Upper lobe of right lung (tissue), 1 donor: ENCODE data around the gene ZNF552. TPM values are rescaled to one million over a fixed set of nuclear protein-coding genes. Genes with fewer than 3 reads are reported as not detected.
"Not testable (repeated sequence)": the region's sequence is repeated elsewhere in the genome, so short reads cannot be mapped to it uniquely, and the experiment has no call there.

Source experiments
- ATAC-seq: fragments of 200-7000 bp; cut with Tn5 transposase; one replicate; pipeline ENCODE4 v1.9.1; 2020; ENCODE audit warnings: mild to moderate bottlenecking, moderate library complexity
- DNase-seq: peaks from one replicate; pipeline ENCODE4 v3.0.0-alpha.2; 2020
- H3K27ac ChIP-seq: fragments of 200-600 bp; one replicate; pipeline ENCODE4 v1.8.0; 2022
- H3K27me3 ChIP-seq: fragments of 200-600 bp; one replicate; pipeline ENCODE4 v1.8.0; 2022; ENCODE audit warnings: mild to moderate bottlenecking
- H3K36me3 ChIP-seq: fragments of 200-600 bp; one replicate; pipeline ENCODE4 v1.8.0; 2022
- H3K4me1 ChIP-seq: fragments of 200-600 bp; one replicate; pipeline ENCODE4 v1.8.0; 2022
- H3K4me3 ChIP-seq: fragments of 200-600 bp; one replicate; pipeline ENCODE4 v1.8.0; 2022; ENCODE audit warnings: mild to moderate bottlenecking
- H3K9me3 ChIP-seq: fragments of 200-600 bp; one replicate; pipeline ENCODE4 v1.8.0; 2022
- intact Hi-C: fragments of 100-400 bp; cut with DNase I; formaldehyde crosslinking; loops from one replicate; pipeline ENCODE4 v1.11.0; 2022
- long read RNA-seq: library from polyadenylated mRNA; unstranded; transcript quantifications from one replicate; pipeline ENCODE4 v2.0.0, GENCODE V29; 2021
- total RNA-seq: library from RNA; stranded (reverse); fragmentation: NEBNext Ultra II Directional; extraction: Animal tissue kit (Norgen Biotek cat#: 25700); gene quantifications from one replicate; pipeline ENCODE4 v1.2.1, GENCODE V29; 2021
- TF ChIP-seq, protein P1 (sequence below): fragments of 200-600 bp; IDR thresholded peaks from one replicate; pipeline ENCODE4 v1.8.0; 2022; ENCODE audit warnings: antibody characterized with exemption
- donor health status: DM: no; HTN: yes; CAD: no; lungs with severe emphysema.

The ZNF552 gene
- 10.9 TPM for total RNA-seq
- long read RNA-seq, partial matches to known transcripts, result 0 of 10 reads
- long read RNA-seq, other reads (novel, unspliced or antisense), result 5 of 10 reads

DNA sequence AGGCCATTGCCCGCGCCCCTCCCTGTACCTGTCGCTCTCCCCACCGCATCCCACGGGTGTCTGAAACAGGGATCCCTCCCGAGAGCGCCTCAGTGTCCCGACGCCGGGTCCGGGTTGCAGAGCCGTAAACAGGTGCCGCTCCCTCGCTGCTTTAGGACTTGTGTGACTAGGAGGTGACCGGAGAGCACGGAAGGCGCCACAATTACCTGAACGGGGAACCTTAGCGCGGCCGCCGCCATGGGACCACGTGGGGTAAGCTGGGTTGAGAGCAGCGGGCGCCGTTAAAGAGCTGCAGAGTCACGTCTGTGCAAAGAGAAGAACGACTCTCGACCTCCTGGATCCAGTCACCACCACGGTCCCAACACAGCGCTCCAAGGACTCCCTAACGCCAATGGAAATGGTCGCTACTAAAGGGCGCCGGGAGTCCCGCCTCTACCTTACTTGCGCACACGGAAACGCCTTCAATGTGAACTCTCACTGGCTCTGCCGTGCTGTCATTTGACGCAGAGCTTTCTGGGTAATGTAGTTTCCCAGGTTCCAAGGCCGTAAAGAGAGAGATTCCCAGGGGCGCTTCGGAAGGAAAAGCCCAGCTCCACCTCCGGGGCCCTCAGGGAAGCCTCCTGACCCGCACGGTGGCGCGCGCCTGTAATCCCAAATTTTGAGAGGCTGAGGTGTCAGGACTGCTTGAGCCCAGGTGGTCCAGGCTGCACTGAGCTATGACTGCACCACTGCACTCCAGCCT lies at the start of gene ZNF552:
Gene ZNF552 (minus strand): TSS at position 409 of the 742 bp plus-strand sequence. CDS start 170 bp downstream, at position 239.
- Histone ChIP-seq H3K27ac (peak within 1 kb of the TSS; percentile 88), H3K9me3 (no peaks in the 10 kb centered on the region), H3K27me3 (no peaks in the 10 kb centered on the region), H3K4me1 (peaks cover 16% of the 10 kb centered on the region), H3K4me3 (peak within 1 kb of the TSS; percentile 85), H3K36me3 (peaks cover 7% of the 10 kb centered on the region)
- DNase-seq (peak; percentile 90), ATAC-seq (peak; percentile 95)
- TF ChIP-seq, protein P1, sequence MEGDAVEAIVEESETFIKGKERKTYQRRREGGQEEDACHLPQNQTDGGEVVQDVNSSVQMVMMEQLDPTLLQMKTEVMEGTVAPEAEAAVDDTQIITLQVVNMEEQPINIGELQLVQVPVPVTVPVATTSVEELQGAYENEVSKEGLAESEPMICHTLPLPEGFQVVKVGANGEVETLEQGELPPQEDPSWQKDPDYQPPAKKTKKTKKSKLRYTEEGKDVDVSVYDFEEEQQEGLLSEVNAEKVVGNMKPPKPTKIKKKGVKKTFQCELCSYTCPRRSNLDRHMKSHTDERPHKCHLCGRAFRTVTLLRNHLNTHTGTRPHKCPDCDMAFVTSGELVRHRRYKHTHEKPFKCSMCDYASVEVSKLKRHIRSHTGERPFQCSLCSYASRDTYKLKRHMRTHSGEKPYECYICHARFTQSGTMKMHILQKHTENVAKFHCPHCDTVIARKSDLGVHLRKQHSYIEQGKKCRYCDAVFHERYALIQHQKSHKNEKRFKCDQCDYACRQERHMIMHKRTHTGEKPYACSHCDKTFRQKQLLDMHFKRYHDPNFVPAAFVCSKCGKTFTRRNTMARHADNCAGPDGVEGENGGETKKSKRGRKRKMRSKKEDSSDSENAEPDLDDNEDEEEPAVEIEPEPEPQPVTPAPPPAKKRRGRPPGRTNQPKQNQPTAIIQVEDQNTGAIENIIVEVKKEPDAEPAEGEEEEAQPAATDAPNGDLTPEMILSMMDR, result peak; percentile 6
- intact Hi-C loops, result no loop called here

GRCh38 chr19:57862351-57862750 lies 47.6 kb upstream of the ZNF552 start:
- H3K9me3 ChIP-seq, DNase-seq, H3K27me3 ChIP-seq, intact Hi-C loops, H3K4me3 ChIP-seq, H3K27ac ChIP-seq, H3K4me1 ChIP-seq, ATAC-seq: not testable (repeated sequence)
- peaks cover 86% of the 10 kb centered on the region for H3K36me3 ChIP-seq

- H3K27me3 ChIP-seq, DNase-seq, H3K27ac ChIP-seq, intact Hi-C loops, H3K4me3 ChIP-seq, H3K4me1 ChIP-seq, ATAC-seq, H3K9me3 ChIP-seq: not testable (repeated sequence)
- H3K36me3 ChIP-seq, result peaks cover 23% of the 10 kb centered on the region
Observed at GRCh38 chr19:57854117-57854516, 39.4 kb upstream of the ZNF552 start.

- H3K27me3 ChIP-seq, H3K4me3 ChIP-seq, H3K36me3 ChIP-seq, H3K27ac ChIP-seq, ATAC-seq, intact Hi-C loops, H3K9me3 ChIP-seq, DNase-seq, H3K4me1 ChIP-seq: not testable (repeated sequence)
Observed at GRCh38 chr19:57851812-57852603, 37.3 kb upstream of the ZNF552 start.

DNA sequence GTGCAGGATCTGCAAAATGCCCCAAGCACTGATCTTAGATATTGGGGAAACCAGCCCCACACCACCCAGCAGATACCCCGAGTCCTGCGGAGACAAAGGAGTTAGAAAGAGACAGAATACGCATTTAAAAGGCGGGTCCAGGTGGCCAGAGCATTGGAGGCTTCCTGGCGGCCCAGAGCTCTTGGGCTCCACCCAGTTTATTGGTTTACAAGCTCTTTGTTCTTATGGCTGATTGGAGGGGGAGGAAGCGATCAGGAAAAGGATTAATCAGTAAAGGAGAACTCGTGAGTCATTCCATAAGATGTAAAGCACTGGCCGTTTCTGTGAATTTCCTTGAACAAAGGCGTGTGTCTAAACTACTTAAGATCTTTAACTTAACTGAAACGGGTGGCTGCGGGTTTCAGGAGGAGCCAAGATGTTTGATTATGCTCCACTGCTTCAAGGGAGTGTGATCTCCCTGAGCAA lies 35.9 kb upstream of the ZNF552 start:
- Histone ChIP-seq H3K36me3 (no peaks in the 10 kb centered on the region), H3K27me3 (no peaks in the 10 kb centered on the region), H3K4me1 (peaks cover 9% of the 10 kb centered on the region), H3K4me3 (peak overlapping the region; percentile 73), H3K27ac (no peak overlapping the region), H3K9me3 (no peaks in the 10 kb centered on the region)
- DNase-seq, result no peak
- ATAC-seq, result no peak
- intact Hi-C loops, result no loop called here
- TF ChIP-seq, protein P1, result no peak

DNA sequence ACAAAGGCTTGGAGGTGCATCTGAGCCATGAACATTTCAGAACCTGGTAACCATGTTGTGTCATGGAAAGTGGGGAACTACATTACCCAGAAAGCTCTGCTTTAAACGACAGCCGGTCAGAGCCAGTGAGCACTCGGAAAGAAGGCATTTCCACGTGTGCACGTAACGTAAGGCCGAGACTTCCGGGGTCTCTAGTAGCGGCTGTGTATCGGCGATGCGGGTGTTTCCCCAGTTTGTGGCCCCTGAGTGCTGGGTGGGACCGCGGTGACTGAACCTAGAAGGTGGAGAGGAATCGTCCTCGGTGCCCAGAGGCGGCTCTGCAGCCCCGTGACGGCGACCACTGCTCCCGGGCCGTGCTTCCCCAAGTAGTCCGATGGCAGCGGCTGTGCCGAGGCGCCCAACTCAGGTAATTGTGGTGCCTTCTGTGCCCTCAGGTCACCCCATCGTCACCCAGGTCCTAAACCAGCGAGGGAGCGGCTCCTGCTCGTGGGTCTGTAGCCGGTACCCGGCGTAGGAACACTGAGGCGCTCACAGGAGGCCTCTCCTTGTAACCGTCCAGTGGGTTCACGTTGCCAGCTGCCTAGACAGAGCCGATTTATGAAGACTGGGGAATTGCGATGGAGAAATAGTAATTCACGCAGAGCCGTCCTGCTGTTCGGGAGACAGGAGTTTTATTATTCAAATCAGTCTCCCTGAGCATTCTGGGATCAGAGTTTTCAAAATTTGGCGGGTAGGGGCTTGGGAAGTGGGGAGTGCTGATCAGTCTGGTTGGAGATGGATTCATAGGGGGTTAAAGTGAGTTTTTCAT lies 35.2 kb upstream of the ZNF552 start, which contains the start of gene ZNF587:
Gene ZNF587 (plus strand): TSS at position 194 of the 808 bp plus-strand sequence. CDS start 180 bp downstream, at position 374.
- DNase-seq (peak; percentile 77), ATAC-seq (peak; percentile 99)
- peak within 1 kb of the TSS; percentile 80 for H3K27ac ChIP-seq
- H3K36me3 ChIP-seq, intact Hi-C loops, H3K4me1 ChIP-seq, H3K27me3 ChIP-seq, H3K9me3 ChIP-seq: not testable (repeated sequence)
- peak within 1 kb of the TSS; percentile 73 for H3K4me3 ChIP-seq

DNA sequence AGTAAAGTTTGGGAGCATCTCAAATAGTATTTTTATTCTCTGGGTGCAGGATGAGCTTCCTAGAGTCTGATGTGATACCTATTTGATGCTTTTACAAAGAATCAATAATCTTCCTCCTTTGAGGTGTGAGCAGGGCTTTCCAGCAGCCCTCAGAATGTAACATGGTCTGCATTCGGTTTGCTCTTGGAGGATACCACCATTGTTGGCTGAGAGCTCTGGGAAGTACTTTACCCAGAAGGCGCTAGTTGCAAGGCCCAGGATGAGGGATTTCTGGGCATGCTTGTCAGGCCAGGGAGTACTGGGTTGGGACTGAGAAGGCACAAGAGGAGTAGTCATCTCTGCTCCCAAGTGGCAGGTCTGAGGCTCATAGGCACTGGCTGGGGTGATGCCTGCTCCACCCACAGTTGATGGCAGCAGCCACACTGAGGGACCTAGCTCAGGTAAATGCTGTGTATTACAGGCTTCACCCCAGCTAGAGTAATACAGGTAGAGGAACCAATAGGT lies 34.5 kb upstream of the ZNF552 start:
- H3K9me3 ChIP-seq, intact Hi-C loops, DNase-seq, H3K36me3 ChIP-seq, ATAC-seq, H3K4me1 ChIP-seq, H3K27me3 ChIP-seq: not testable (repeated sequence)
- Histone ChIP-seq H3K4me3 (peak overlapping the region; percentile 73), H3K27ac (peak overlapping the region; percentile 80)

- H3K27ac ChIP-seq, ATAC-seq, H3K4me3 ChIP-seq, intact Hi-C loops, H3K36me3 ChIP-seq, DNase-seq, H3K9me3 ChIP-seq, H3K4me1 ChIP-seq, H3K27me3 ChIP-seq: not testable (repeated sequence)
Observed at GRCh38 chr19:57847164-57847563, 32.5 kb upstream of the ZNF552 start.
